HK-2 (cell line): ENCODE results near the gene LRP1-AS.
A peak's percentile ranks its signal among the peaks of the same experiment; 100 is the strongest.

Experiments used
- DNase-seq: peaks from one replicate; pipeline ENCODE4 v3.0.0-alpha.2; 2018; ENCODE audit not compliant: unreplicated experiment

The LRP1-AS gene

GRCh38 chr12:57119294-57120085 lies 27.9 kb downstream of the LRP1-AS start:
- no peak for DNase-seq

- peak; percentile 54 for DNase-seq
These were observed 28.6 kb downstream of the LRP1-AS start for GRCh38 chr12:57118711-57119271.

GRCh38 chr12:57116580-57117281 lies 30.7 kb downstream of the LRP1-AS start:
- no peak for DNase-seq

GRCh38 chr12:57112492-57113294 lies 34.7 kb downstream of the LRP1-AS start:
- DNase-seq = no peak

GRCh38 chr12:57111031-57111734 lies 36.2 kb downstream of the LRP1-AS start, which contains the start of gene STAT6:
STAT6 (minus strand) TSS chr12:57111362; CDS start chr12:57108278, 3,084 bp downstream.
- peak; percentile 80 for DNase-seq

- peak; percentile 73 for DNase-seq
These were observed 37.1 kb downstream of the LRP1-AS start for GRCh38 chr12:57110104-57111030.

GRCh38 chr12:57109207-57110103 lies 38.0 kb downstream of the LRP1-AS start:
- no peak for DNase-seq

GRCh38 chr12:57107456-57108155 lies 39.8 kb downstream of the LRP1-AS start:
- DNase-seq = no peak

- DNase-seq = no peak
These were observed 41.3 kb downstream of the LRP1-AS start for GRCh38 chr12:57106021-57106708.

- no peak for DNase-seq
These were observed 42.2 kb downstream of the LRP1-AS start for GRCh38 chr12:57105011-57105753.

GRCh38 chr12:57104292-57104910 lies 43.0 kb downstream of the LRP1-AS start:
- no peak for DNase-seq

- DNase-seq = no peak
These were observed 43.6 kb downstream of the LRP1-AS start for GRCh38 chr12:57103856-57104255.

GRCh38 chr12:57101892-57102695 lies 45.3 kb downstream of the LRP1-AS start:
- DNase-seq = no peak

- DNase-seq = no peak
These were observed 47.7 kb downstream of the LRP1-AS start for GRCh38 chr12:57099766-57100165.

GRCh38 chr12:57099047-57099714 lies 48.2 kb downstream of the LRP1-AS start:
- no peak for DNase-seq
